Immature natural killer cell (primary cell): ENCODE measurements around the gene RNU6-1. TPM values are rescaled to one million over a fixed set of nuclear protein-coding genes. Genes with fewer than 3 reads are reported as not detected.

ENCODE experiments used
- DNase-seq, 3 donors: peaks; one replicate each; pipeline ENCODE4 v3.0.0; 2022; ENCODE audit warnings: mixed read lengths in 1 of 3
- H3K27ac Mint-ChIP-seq, 6 donors: one replicate each; pipeline ENCODE4 v1.8.0; 2020; ENCODE audit warnings: mixed read lengths in 6 of 6, mild to moderate bottlenecking in 5 of 6, inconsistent platforms in 4 of 6, moderate library complexity in 3 of 6
- H3K27me3 Mint-ChIP-seq, 3 donors: one replicate each; pipeline ENCODE4 v1.8.0; 2020 to 2021; ENCODE audit warnings: low read depth in 3 of 3, mild to moderate bottlenecking in 3 of 3, mixed read lengths in 3 of 3, moderate library complexity in 3 of 3, inconsistent platforms in 1 of 3
- H3K36me3 Mint-ChIP-seq, 3 donors: one replicate each; pipeline ENCODE4 v1.8.0; 2020; ENCODE audit warnings: mixed read lengths in 3 of 3, inconsistent platforms in 2 of 3, mild to moderate bottlenecking in 2 of 3
- H3K4me1 Mint-ChIP-seq, 2 donors: one replicate each; pipeline ENCODE4 v1.8.0; 2020; ENCODE audit warnings: inconsistent platforms in 2 of 2, mild to moderate bottlenecking in 2 of 2, mixed read lengths in 2 of 2, moderate library complexity in 1 of 2
- H3K4me3 Mint-ChIP-seq, 5 donors: one replicate each; pipeline ENCODE4 v1.8.0; 2020; ENCODE audit warnings: mild to moderate bottlenecking in 5 of 5, mixed read lengths in 5 of 5, inconsistent platforms in 3 of 5, moderate library complexity in 3 of 5
- H3K9me3 Mint-ChIP-seq, 6 donors: one replicate each; pipeline ENCODE4 v1.8.0; 2020; ENCODE audit warnings: mild to moderate bottlenecking in 6 of 6, mixed read lengths in 6 of 6, inconsistent platforms in 4 of 6, moderate library complexity in 3 of 6
- polyA plus RNA-seq, 3 donors: library from polyadenylated mRNA; unstranded; fragments of 300-500 nt; fragmentation: Illumina TruSeq; gene quantifications; one replicate each; pipeline ENCODE4 v1.2.3, GENCODE V29; 2021

Gene RNU6-1
- polyA plus RNA-seq, 3 donors from 2014 or later: not detected

DNA sequence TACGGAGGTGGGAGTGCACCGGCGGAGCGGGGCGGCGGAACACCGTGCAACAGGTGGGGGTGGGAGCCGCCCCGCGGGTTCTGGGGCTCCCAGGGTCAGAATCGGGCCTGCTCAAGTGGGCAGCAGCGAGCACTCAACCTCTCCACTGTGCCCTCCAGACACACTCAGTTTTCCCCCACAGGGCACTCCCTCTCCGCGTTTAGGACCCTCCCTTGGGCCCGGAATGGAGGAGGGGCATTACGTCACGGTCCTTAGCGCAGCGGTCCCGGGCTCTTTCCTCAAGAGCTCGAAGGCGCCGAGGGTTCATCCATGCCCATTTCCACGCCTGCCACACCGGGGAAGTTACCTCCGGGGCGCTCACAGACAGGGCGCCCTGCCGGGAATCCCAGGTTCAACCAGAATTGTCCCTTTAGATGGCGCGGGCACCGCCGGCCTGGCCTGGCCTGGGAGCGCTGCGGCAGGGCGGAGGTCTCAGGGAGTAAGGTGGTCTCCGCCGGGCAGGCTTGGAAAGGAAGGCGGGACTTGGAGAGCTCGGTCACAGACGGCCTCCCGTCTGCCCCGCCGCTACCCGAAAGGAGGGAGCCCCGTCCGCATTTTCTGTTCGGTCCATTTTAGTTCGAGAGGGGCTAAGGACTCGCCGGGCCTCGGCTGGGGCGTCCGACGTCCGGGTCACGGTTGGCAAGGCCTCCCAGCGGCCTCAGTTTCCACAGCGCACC is 5.1 kb downstream of the RNU6-1 start:
- Mint-ChIP-seq H3K27ac (no peak overlapping the region), H3K4me3 (peak overlapping the region; percentile 81 to 89 (median 85)), H3K4me1 (peaks cover 49 to 60% of the 10 kb centered on the region in 2 donors), H3K36me3 (no peaks in the 10 kb centered on the region), H3K9me3 (no peaks in the 10 kb centered on the region), H3K27me3 (peaks cover 42 to 58% (median 57%) of the 10 kb centered on the region in 3 donors)
- DNase-seq: peak in 1 of 3 donors; percentile 17

- peaks cover 37 to 58% (median 58%) of the 10 kb centered on the region in 3 donors for H3K27me3 Mint-ChIP-seq
- H3K27ac Mint-ChIP-seq: no peak overlapping the region
- H3K4me1 Mint-ChIP-seq: peaks cover 48 to 52% of the 10 kb centered on the region in 2 donors
- DNase-seq: peak in 1 of 3 donors; percentile 22
- peak overlapping the region; percentile 77 to 89 (median 85) for H3K4me3 Mint-ChIP-seq
- peaks cover 0 to 3% (median 0%) of the 10 kb centered on the region in 6 donors for H3K9me3 Mint-ChIP-seq
- no peaks in the 10 kb centered on the region for H3K36me3 Mint-ChIP-seq
Measured at GRCh38 chr15:67833710-67834511, 5.9 kb downstream of the RNU6-1 start.

DNA sequence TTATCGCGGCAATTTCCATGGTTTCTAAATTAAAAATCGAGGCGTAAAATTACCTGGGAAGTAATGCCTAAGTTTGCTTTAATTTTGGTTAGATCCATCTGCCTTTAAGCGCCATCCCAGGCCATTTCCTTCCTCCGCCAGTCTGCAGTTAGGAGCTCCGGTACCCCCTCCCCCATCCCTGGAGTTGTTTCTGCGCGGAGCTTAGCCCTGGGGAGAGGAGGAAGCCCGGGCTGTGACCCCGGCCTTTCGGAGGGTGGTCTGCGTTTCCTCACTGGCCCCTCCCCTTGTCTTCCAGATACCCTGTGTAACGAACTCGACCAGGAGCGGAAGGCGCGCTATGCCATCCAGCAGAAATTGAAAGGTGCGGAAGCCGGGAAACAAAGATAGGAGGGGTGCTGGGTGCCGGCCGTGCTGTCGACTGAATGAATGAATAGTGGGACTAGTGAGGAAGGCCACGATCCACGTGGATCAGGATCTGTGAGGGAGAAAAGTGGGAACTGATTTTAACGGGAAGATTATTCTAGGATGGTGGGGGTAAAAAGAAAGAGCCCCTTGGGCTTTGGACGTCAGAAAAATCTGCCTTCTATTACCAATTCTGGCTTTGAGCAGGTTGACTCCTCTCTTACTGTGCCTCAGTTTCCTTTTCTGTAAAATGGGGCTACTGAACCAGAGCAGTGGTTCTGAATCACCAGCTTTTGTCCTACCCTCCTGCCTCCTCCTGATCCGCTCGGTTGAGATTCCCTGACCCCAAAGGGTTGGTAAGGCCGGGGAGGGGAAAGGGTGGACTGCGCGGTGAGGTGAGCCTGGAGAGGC is 6.7 kb downstream of the RNU6-1 start:
- Mint-ChIP-seq H3K27me3 (peaks cover 39 to 66% (median 65%) of the 10 kb centered on the region in 3 donors), H3K36me3 (no peaks in the 10 kb centered on the region), H3K27ac (no peak overlapping the region), H3K9me3 (peaks cover 0 to 3% (median 0%) of the 10 kb centered on the region in 6 donors), H3K4me1 (peaks cover 44 to 46% of the 10 kb centered on the region in 2 donors), H3K4me3 (peak overlapping the region; percentile 40 to 89 (median 77))
- DNase-seq: no peak

- H3K4me1 Mint-ChIP-seq: peaks cover 39 to 44% of the 10 kb centered on the region in 2 donors
- no peak for DNase-seq
- no peak overlapping the region for H3K27ac Mint-ChIP-seq
- H3K36me3 Mint-ChIP-seq: no peaks in the 10 kb centered on the region
- H3K9me3 Mint-ChIP-seq: peaks cover 0 to 3% (median 0%) of the 10 kb centered on the region in 6 donors
- no peak overlapping the region for H3K4me3 Mint-ChIP-seq
- H3K27me3 Mint-ChIP-seq: peaks cover 40 to 64% (median 63%) of the 10 kb centered on the region in 3 donors
Measured at GRCh38 chr15:67832031-67832551, 7.8 kb downstream of the RNU6-1 start.

GRCh38 chr15:67831363-67831762 is 8.5 kb downstream of the RNU6-1 start:
- no peak for DNase-seq
- peaks cover 35 to 43% of the 10 kb centered on the region in 2 donors for H3K4me1 Mint-ChIP-seq
- peaks cover 39 to 66% (median 63%) of the 10 kb centered on the region in 3 donors for H3K27me3 Mint-ChIP-seq
- H3K9me3 Mint-ChIP-seq: peaks cover 0 to 3% (median 0%) of the 10 kb centered on the region in 6 donors
- H3K36me3 Mint-ChIP-seq: no peaks in the 10 kb centered on the region
- H3K4me3 Mint-ChIP-seq: no peak overlapping the region
- H3K27ac Mint-ChIP-seq: no peak overlapping the region

DNA sequence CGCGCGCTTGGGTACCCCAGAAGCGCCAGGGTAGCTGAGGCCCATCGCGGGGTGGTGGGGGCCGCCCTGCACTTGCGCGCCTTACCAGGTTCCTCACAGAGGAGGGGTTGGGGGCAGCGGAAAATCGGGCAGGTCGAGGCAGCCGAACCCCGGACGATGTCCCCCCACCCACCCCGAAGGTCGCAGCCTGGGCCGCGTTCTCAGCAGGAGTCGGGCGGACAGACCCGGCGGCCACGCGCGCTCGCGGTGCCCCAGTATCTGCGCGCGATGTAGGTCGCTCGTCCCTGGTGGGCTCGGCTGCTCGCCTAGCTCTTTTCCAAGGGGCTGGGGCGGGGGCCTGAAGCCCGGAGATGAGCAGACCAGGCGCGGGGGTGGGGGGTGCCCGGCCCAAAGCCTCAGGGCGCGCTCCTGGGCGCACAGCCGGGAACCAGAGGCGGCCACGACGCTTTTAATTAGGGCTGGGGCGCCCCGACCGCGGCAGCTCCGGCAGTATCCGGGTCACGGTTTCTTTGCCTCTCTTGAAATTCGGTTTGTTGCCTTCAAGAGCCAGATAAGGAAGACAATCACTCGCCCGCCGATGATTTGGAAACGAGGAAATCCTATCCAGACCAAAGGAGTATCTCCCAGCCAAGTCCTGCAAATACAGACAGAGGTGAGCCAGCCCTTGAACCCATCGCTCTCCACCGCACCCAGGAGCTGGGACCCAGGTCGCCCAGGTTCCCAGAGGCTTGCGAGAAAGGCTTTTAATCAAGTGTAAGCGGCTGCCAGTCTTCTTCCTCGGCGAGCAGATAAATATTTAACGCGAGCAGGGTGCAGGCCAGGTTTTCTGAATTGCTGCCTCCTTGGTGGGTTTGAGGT is 10.0 kb downstream of the RNU6-1 start:
- peak overlapping the region in 1 of 5 donors; percentile 53 for H3K4me3 Mint-ChIP-seq
- H3K27ac Mint-ChIP-seq: no peak overlapping the region
- no peak for DNase-seq
- peaks cover 21 to 34% of the 10 kb centered on the region in 2 donors for H3K4me1 Mint-ChIP-seq
- H3K9me3 Mint-ChIP-seq: peaks cover 0 to 3% (median 0%) of the 10 kb centered on the region in 6 donors
- H3K27me3 Mint-ChIP-seq: peaks cover 34 to 68% (median 54%) of the 10 kb centered on the region in 3 donors
- no peaks in the 10 kb centered on the region for H3K36me3 Mint-ChIP-seq

- H3K4me1 Mint-ChIP-seq: peaks cover 16 to 29% of the 10 kb centered on the region in 2 donors
- DNase-seq: no peak
Measured at GRCh38 chr15:67828969-67829646, 10.7 kb downstream of the RNU6-1 start.

DNA sequence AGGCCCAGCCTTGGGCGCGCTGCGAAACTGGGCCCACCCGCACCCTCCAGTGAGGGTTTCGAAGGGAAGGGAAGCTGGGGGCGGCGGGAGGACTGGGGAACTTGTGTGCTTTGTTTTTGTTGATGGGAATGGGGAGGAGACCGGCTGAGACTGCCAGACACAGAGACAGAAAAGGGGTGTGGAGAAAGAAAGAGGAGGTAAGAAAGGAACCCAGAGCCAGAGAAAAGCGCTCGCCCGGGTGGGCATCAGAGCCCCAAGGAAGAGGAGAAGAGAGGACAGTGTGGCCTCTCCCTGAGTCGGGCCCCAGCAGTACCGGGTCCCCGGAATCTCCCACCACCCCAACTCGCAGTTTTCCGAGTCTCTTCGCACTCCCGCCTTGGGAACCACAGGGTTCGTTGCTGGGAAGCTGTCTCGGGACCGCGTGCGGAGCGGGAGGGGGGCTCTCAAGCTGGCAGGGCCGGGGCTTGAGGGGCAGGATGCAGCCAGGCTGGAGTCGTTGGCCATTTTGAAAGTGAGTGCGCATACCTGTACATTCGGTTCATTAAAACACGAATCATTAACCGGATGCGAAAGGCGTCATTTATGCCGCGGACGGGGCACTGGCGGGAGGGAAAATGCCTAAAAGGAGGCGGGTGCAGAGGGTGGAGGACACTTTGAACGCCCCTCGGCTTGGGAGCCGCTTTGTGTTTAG is 11.4 kb downstream of the RNU6-1 start:
- peaks cover 35 to 70% (median 51%) of the 10 kb centered on the region in 3 donors for H3K27me3 Mint-ChIP-seq
- H3K4me1 Mint-ChIP-seq: peaks cover 18 to 30% of the 10 kb centered on the region in 2 donors
- no peak for DNase-seq
- peaks cover 0 to 7% (median 0%) of the 10 kb centered on the region in 3 donors for H3K36me3 Mint-ChIP-seq
- H3K9me3 Mint-ChIP-seq: peaks cover 0 to 3% (median 0%) of the 10 kb centered on the region in 6 donors
- peak overlapping the region in 1 of 5 donors; percentile 40 for H3K4me3 Mint-ChIP-seq
- H3K27ac Mint-ChIP-seq: peak overlapping the region in 2 of 6 donors; percentile 45 to 46

More at GRCh38 chr15:67828969-67829646, 10.7 kb downstream of the RNU6-1 start:
- peaks cover 0 to 3% (median 0%) of the 10 kb centered on the region in 6 donors for H3K9me3 Mint-ChIP-seq
- peaks cover 31 to 69% (median 51%) of the 10 kb centered on the region in 3 donors for H3K27me3 Mint-ChIP-seq
- H3K36me3 Mint-ChIP-seq: peaks cover 0 to 2% (median 0%) of the 10 kb centered on the region in 3 donors
- H3K4me3 Mint-ChIP-seq: peak overlapping the region in 1 of 5 donors; percentile 53
- peak overlapping the region in 1 of 6 donors; percentile 46 for H3K27ac Mint-ChIP-seq

DNA sequence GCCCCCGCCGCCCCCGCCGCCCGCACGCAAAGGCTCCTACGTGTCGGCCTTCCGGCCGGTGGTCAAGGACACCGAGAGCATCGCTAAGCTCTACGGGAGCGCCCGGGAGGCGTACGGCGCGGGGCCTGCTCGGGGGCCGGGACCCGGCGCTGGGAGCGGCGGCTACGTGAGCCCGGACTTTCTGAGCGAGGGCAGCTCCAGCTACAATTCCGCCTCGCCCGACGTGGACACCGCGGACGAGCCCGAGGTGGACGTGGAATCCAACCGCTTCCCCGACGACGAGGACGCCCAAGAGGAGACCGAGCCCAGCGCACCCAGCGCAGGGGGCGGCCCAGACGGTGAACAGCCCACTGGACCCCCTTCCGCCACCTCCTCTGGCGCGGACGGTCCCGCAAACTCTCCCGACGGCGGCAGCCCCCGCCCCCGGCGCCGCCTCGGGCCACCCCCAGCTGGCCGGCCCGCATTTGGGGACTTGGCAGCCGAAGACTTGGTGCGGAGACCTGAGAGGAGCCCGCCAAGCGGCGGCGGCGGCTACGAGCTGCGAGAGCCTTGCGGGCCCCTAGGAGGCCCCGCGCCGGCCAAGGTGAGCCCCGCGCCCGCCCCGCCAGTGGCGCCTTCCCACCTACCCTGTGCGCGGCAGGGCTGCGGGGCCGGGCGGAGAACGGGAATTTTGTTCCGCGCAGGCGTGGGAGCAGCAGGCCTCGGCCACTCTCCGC is 12.1 kb downstream of the RNU6-1 start:
- H3K9me3 Mint-ChIP-seq: peaks cover 0 to 3% (median 0%) of the 10 kb centered on the region in 6 donors
- H3K27me3 Mint-ChIP-seq: peaks cover 35 to 67% (median 46%) of the 10 kb centered on the region in 3 donors
- no peak for DNase-seq
- H3K36me3 Mint-ChIP-seq: peaks cover 0 to 7% (median 0%) of the 10 kb centered on the region in 3 donors
- peaks cover 13 to 23% of the 10 kb centered on the region in 2 donors for H3K4me1 Mint-ChIP-seq
- H3K27ac Mint-ChIP-seq: peak overlapping the region in 1 of 6 donors; percentile 46
- no peak overlapping the region for H3K4me3 Mint-ChIP-seq

DNA sequence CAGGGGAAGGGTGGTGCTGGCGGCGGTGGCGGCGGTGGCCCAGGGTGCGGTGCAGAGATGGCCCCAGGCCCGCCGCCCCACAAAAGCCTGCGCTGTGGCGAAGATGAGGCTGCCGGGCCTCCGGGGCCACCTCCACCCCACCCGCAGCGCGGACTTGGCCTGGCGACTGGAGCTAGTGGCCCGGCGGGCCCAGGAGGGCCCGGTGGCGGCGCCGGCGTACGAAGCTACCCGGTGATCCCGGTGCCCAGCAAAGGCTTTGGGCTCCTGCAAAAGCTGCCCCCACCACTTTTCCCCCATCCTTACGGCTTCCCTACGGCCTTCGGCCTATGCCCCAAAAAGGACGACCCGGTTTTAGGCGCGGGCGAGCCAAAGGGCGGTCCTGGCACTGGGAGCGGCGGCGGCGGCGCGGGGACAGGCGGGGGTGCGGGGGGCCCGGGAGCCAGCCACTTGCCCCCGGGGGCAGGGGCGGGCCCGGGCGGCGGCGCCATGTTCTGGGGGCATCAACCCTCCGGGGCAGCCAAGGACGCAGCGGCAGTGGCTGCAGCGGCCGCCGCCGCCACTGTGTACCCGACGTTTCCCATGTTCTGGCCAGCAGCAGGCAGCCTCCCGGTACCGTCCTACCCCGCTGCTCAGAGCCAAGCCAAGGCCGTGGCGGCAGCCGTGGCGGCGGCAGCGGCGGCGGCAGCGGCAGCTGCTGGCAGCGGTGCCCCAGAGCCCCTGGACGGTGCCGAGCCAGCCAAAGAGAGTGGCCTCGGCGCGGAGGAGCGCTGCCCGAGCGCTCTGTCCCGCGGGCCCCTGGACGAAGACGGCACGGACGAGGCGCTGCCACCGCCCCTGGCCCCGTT is 12.9 kb downstream of the RNU6-1 start:
- DNase-seq: no peak
- Mint-ChIP-seq H3K9me3 (peaks cover 0 to 3% (median 0%) of the 10 kb centered on the region in 6 donors), H3K4me1 (peaks cover 12 to 27% of the 10 kb centered on the region in 2 donors)

More for the DNA sequence above, 12.9 kb downstream of the RNU6-1 start:
- H3K36me3 Mint-ChIP-seq: peaks cover 0 to 7% (median 0%) of the 10 kb centered on the region in 3 donors
- H3K27me3 Mint-ChIP-seq: peaks cover 34 to 71% (median 49%) of the 10 kb centered on the region in 3 donors
- no peak overlapping the region for H3K27ac Mint-ChIP-seq
- no peak overlapping the region for H3K4me3 Mint-ChIP-seq
